H1 (cell line): ENCODE data around the gene ARSB. TPM values are rescaled to one million over a fixed set of nuclear protein-coding genes. Genes with fewer than 3 reads are reported as not detected.

Experiments used
- CTCF ChIA-PET: fragments of 300-600 bp; sonication (Branson Sonifier 250); formaldehyde crosslinking; loops from one replicate; lab custom pipeline; 2021; ENCODE audit not compliant: partially characterized antibody; lab: Charles Lee
- POLR2A ChIA-PET: fragments of 300-600 bp; sonication (Branson Sonifier 250); formaldehyde crosslinking; loops from one replicate; lab custom pipeline; 2021; ENCODE audit warnings: inconsistent platforms; ENCODE audit not compliant: partially characterized antibody; lab: Charles Lee
- DNase-seq, 2 experiments: peaks; one replicate each; pipeline versions ENCODE4 v3.0.0 to v3.0.0-alpha.2; 2010 to 2022; ENCODE audit warnings: low spot score in 2 of 2, low read depth in 1 of 2, mixed read lengths in 1 of 2
- FAIRE-seq: peaks from 2 replicates; lab custom pipeline; 2011; peaks lifted over from hg19 to GRCh38; lab: Jason Lieb, UNC
- H2AFZ ChIP-seq: 2 replicates; pipeline ENCODE4 v1.8.1; 2012; ENCODE audit warnings: low read length, inconsistent platforms
- H2AK5ac ChIP-seq: 2 replicates; pipeline ENCODE4 v1.6.1; 2013; ENCODE audit warnings: low read depth, low read length
- H2BK120ac ChIP-seq: replicated peaks from 2 replicates; pipeline ENCODE3; 2013; ENCODE audit warnings: low read depth, low read length, inconsistent platforms
- H2BK12ac ChIP-seq: 2 replicates; pipeline ENCODE4 v1.6.1; 2013; ENCODE audit warnings: low read depth, low read length
- H2BK15ac ChIP-seq: 2 replicates; pipeline ENCODE4 v1.6.1; 2013; ENCODE audit warnings: low read length
- H2BK20ac ChIP-seq: 2 replicates; pipeline ENCODE4 v1.6.1; 2013; ENCODE audit warnings: low read length
- H2BK5ac ChIP-seq: 2 replicates; pipeline ENCODE4 v1.6.1; 2013; ENCODE audit warnings: low read depth, low read length
- H3K14ac ChIP-seq: 2 replicates; pipeline ENCODE4 v1.6.1; 2013; ENCODE audit warnings: inconsistent platforms; ENCODE audit not compliant: insufficient read length
- H3K18ac ChIP-seq: 2 replicates; pipeline ENCODE4 v1.6.1; 2013; ENCODE audit warnings: low read length; ENCODE audit errors: extremely low read depth
- H3K23ac ChIP-seq: 2 replicates; pipeline ENCODE4 v1.6.1; 2013; ENCODE audit warnings: inconsistent platforms; ENCODE audit not compliant: insufficient read length
- H3K23me2 ChIP-seq: 2 replicates; pipeline ENCODE4 v1.6.1; 2013; ENCODE audit warnings: low read depth, low read length
- H3K27ac ChIP-seq: 2 replicates; pipeline ENCODE4 v1.6.1; 2011; ENCODE audit warnings: low read depth, low read length, inconsistent platforms
- H3K27me3 ChIP-seq, 4 experiments: replicated peaks in 1 of 4; 1 replicate in 1 of 4; 2 replicates in 3 of 4; pipeline versions ENCODE4 v1.6.1 to v1.8.1; 2011 to 2013; ENCODE audit warnings: low read length in 3 of 4, mild to moderate bottlenecking in 3 of 4, inconsistent platforms in 2 of 4, mixed read lengths in 2 of 4, moderate library complexity in 1 of 4; ENCODE audit not compliant: control insufficient read depth in 3 of 4, insufficient read depth in 3 of 4; ENCODE audit errors: extremely low read depth in 1 of 4
- H3K36me3 ChIP-seq, 4 experiments: 2 replicates each; pipeline versions ENCODE4 v1.6.1 to v1.8.1; 2011 to 2013; ENCODE audit warnings: mild to moderate bottlenecking in 4 of 4, low read length in 3 of 4, moderate library complexity in 2 of 4, control low read depth in 1 of 4, inconsistent platforms in 1 of 4; ENCODE audit not compliant: insufficient read depth in 4 of 4, control insufficient read depth in 2 of 4
- H3K4ac ChIP-seq: replicated peaks from 2 replicates; pipeline ENCODE3; 2013; ENCODE audit warnings: low read length, low read depth, mixed read lengths, inconsistent platforms; ENCODE audit not compliant: insufficient read length
- H3K4me1 ChIP-seq, 4 experiments: replicated peaks in 1 of 4; 1 replicate in 1 of 4; 2 replicates in 3 of 4; pipeline versions ENCODE4 v1.6.1 to v1.8.1; 2011 to 2013; ENCODE audit warnings: low read length in 3 of 4, inconsistent platforms in 2 of 4, mixed read lengths in 1 of 4; ENCODE audit not compliant: insufficient read depth in 4 of 4, control insufficient read depth in 3 of 4
- H3K4me2 ChIP-seq, 2 experiments: 2 replicates each; pipeline versions ENCODE4 v1.6.1 to v1.8.1; 2011 to 2013; ENCODE audit warnings: low read depth in 2 of 2, low read length in 2 of 2, control low read depth in 1 of 2, inconsistent platforms in 1 of 2, mild to moderate bottlenecking in 1 of 2; ENCODE audit not compliant: insufficient read depth in 1 of 2
- H3K4me3 ChIP-seq, 4 experiments: fragments of 200-600, 300-600 bp in 1 of 4; sonication (generic), shearing (Covaris generic), sonication (Bioruptor Twin) in 1 of 4; 2 replicates each; pipeline versions ENCODE4 v1.5.1 to v1.8.1; 2011 to 2016; ENCODE audit warnings: low read length in 4 of 4, low read depth in 3 of 4, control low read depth in 2 of 4, inconsistent platforms in 2 of 4, mild to moderate bottlenecking in 2 of 4, mixed read lengths in 1 of 4, moderate library complexity in 1 of 4; ENCODE audit not compliant: insufficient read depth in 2 of 4; ENCODE audit errors: extremely low read depth in 1 of 4
- H3K56ac ChIP-seq: replicated peaks from 2 replicates; pipeline ENCODE3; 2013; ENCODE audit warnings: low read depth, mild to moderate bottlenecking, mixed read lengths, low read length, inconsistent platforms; ENCODE audit not compliant: insufficient read length
- H3K79me1 ChIP-seq: 2 replicates; pipeline ENCODE4 v1.6.1; 2013; ENCODE audit warnings: low read depth, low read length, control low read depth
- H3K79me2 ChIP-seq, 2 experiments: 2 replicates each; pipeline versions ENCODE4 v1.6.1 to v1.8.1; 2012 to 2013; ENCODE audit warnings: low read length in 2 of 2, mild to moderate bottlenecking in 2 of 2, inconsistent platforms in 1 of 2; ENCODE audit not compliant: insufficient read depth in 2 of 2, control insufficient read depth in 1 of 2
- H3K9ac ChIP-seq, 4 experiments: replicated peaks in 1 of 4; 1 replicate in 1 of 4; 2 replicates in 3 of 4; pipeline versions ENCODE4 v1.6.1 to v1.8.1; 2011 to 2013; ENCODE audit warnings: low read depth in 3 of 4, low read length in 3 of 4, control low read depth in 2 of 4, mild to moderate bottlenecking in 2 of 4, moderate library complexity in 2 of 4, inconsistent platforms in 1 of 4; ENCODE audit errors: extremely low read depth in 1 of 4
- H3K9me3 ChIP-seq, 2 experiments: 2 replicates each; pipeline versions ENCODE4 v1.6.1 to v1.8.1; 2012 to 2013; ENCODE audit warnings: mild to moderate bottlenecking in 2 of 2, moderate library complexity in 2 of 2, control low read depth in 1 of 2, inconsistent platforms in 1 of 2, low read depth in 1 of 2, low read length in 1 of 2, mixed read lengths in 1 of 2; ENCODE audit not compliant: insufficient read depth in 2 of 2
- H4K20me1 ChIP-seq, 2 experiments: replicated peaks in 1 of 2; 2 replicates each; pipeline versions ENCODE3 to v1.8.1; 2011 to 2013; ENCODE audit warnings: inconsistent platforms in 2 of 2, low read length in 2 of 2, mild to moderate bottlenecking in 1 of 2; ENCODE audit not compliant: insufficient read depth in 2 of 2, control insufficient read depth in 1 of 2
- H4K5ac ChIP-seq: 2 replicates; pipeline ENCODE4 v1.6.1; 2013; ENCODE audit warnings: low read length, low read depth, mixed read lengths, inconsistent platforms; ENCODE audit not compliant: insufficient read length
- H4K8ac ChIP-seq: 2 replicates; pipeline ENCODE4 v1.8.0; 2013; ENCODE audit warnings: mild to moderate bottlenecking, moderate library complexity, low read length, inconsistent platforms; ENCODE audit not compliant: insufficient read depth; ENCODE audit errors: extremely low read depth
- H4K91ac ChIP-seq: replicated peaks from 2 replicates; pipeline ENCODE3; 2013; ENCODE audit warnings: low read length, mixed read lengths, inconsistent platforms; ENCODE audit not compliant: insufficient read length
- BCL11A ChIP-seq, 2 experiments: IDR thresholded peaks; one replicate each; pipeline ENCODE4 v1.6.1; 2011; ENCODE audit warnings: low read depth in 2 of 2, low read length in 2 of 2, mild to moderate bottlenecking in 2 of 2
- CBX5 ChIP-seq: fragments of 300-800, 300-1000 bp; sonication (generic); IDR thresholded peaks from 2 replicates; pipeline ENCODE4 v1.7.1; 2016; ENCODE audit warnings: antibody characterized with exemption, low read length, low read depth
- EGR1 ChIP-seq: IDR thresholded peaks from 2 replicates; pipeline ENCODE4 v1.6.1; 2011; ENCODE audit warnings: low read depth, low read length, borderline replicate concordance
- GABPA ChIP-seq: IDR thresholded peaks from 2 replicates; pipeline ENCODE4 v1.6.1; 2011; ENCODE audit warnings: mild to moderate bottlenecking, low read length, moderate library complexity, borderline replicate concordance; ENCODE audit not compliant: insufficient read depth
- KDM1A ChIP-seq: fragments of 200-600, 300-600 bp; sonication (generic); IDR thresholded peaks from 2 replicates; pipeline ENCODE4 v1.7.1; 2016; ENCODE audit warnings: mild to moderate bottlenecking, low read length, borderline replicate concordance
- SP4 ChIP-seq: IDR thresholded peaks from 2 replicates; pipeline ENCODE4 v1.6.1; 2012; ENCODE audit warnings: low read length, inconsistent platforms
- WGBS, 2 experiments: shearing (Covaris generic) in 1 of 2; methylation state at CpG; one replicate each; pipeline versions ENCODE4 v1.1.6 to v1.1.7; 2013 to 2015; ENCODE audit warnings: low lambda C conversion rate in 2 of 2, mixed read lengths in 2 of 2, inconsistent platforms in 1 of 2, low coverage in 1 of 2, missing lambda C conversion rate in 1 of 2; ENCODE audit not compliant: insufficient replicate concordance in 2 of 2, insufficient coverage in 1 of 2, insufficient read length in 1 of 2; ENCODE audit errors: extremely low coverage in 1 of 2, missing lambda C conversion rate in 1 of 2; 5-methylcytosine and 5-hydroxymethylcytosine counted together
- polyA plus RNA-seq, 7 experiments: library from polyadenylated mRNA; depleted of rRNA in 3 of 7; stranded (reverse) in 5 of 7; unstranded in 2 of 7; fragments of >200 nt in 5 of 7; fragments of 200-250 nt in 2 of 7; gene quantifications; 1 replicate in 5 of 7; 2 replicates in 1 of 7; 4 replicates in 1 of 7; pipeline versions ENCODE4 v1.2.1 to v1.2.3, GENCODE V29; 2011 to 2013; ENCODE audit warnings: missing spikeins in 2 of 7, mixed read lengths in 2 of 7
- total RNA-seq: library from RNA; stranded (reverse); fragmentation: NEBNext Ultra II Directional; extraction: Animal tissue kit (Norgen Biotek cat#: 25700); gene quantifications from 2 replicates; pipeline ENCODE4 v1.2.1, GENCODE V29; 2021

Gene ARSB
- total and polyA plus RNA-seq, 2 of the 8 experiments (the other 6 are each of a cell fraction or from before 2014, with no cell fraction given): 6.4 to 13.9 TPM

- TF ChIP-seq CBX5 (no peak), SP4 (no peak), BCL11A (IDR thresholded peaks at IDR 0.05; ENCODE audit: low read depth in 2 of 2, low read length in 2 of 2) (no peak), EGR1 (no peak), GABPA (no peak), KDM1A (no peak)
- no peaks in the 10 kb centered on the region for H3K23me2 ChIP-seq
- DNase-seq: no peak
- H3K27me3 ChIP-seq: no peaks in the 10 kb centered on the region
- POLR2A ChIA-PET: interaction anchor here (0.6 kb wide), 1 partner anchor 252 kb away, joined by 5 read pairs; no protein-coding TSS in a partner anchor
- H3K9ac ChIP-seq: no peak overlapping the region
- no peak for FAIRE-seq
- H3K4me1 ChIP-seq: peaks cover 0 to 12% (median 3%) of the 10 kb centered on the region in 4 experiments; a peak in 6 of 7 replicates
- no peak overlapping the region for H2BK20ac ChIP-seq
- H2BK120ac ChIP-seq: no peak overlapping the region
- H3K27ac ChIP-seq: no peak overlapping the region
- WGBS, 2 experiments: 75% methylated on average over 2 of the region's 2 CpGs; no CpG with 5 or more reads in 1 of the 2 experiments
- H3K23ac ChIP-seq: no peak overlapping the region
- H4K91ac ChIP-seq: no peak overlapping the region
- H4K20me1 ChIP-seq: no peaks in the 10 kb centered on the region
- H2BK5ac ChIP-seq: no peak overlapping the region
- no peaks in the 10 kb centered on the region for H3K36me3 ChIP-seq
- no peaks in the 10 kb centered on the region for H3K79me2 ChIP-seq
- H3K79me1 ChIP-seq: no peaks in the 10 kb centered on the region
- H4K8ac ChIP-seq: no peak overlapping the region
- H2BK15ac ChIP-seq: no peak overlapping the region
- no peak overlapping the region for H3K4me3 ChIP-seq
- no peak overlapping the region for H3K56ac ChIP-seq
- no peak overlapping the region for H3K4ac ChIP-seq
- H4K5ac ChIP-seq: no peak overlapping the region
- H3K9me3 ChIP-seq: no peaks in the 10 kb centered on the region
- H2BK12ac ChIP-seq: no peak overlapping the region
- H3K18ac ChIP-seq: no peak overlapping the region
- H2AFZ ChIP-seq: no peak overlapping the region
- no peak overlapping the region for H2AK5ac ChIP-seq
- H3K14ac ChIP-seq: no peak overlapping the region
- H3K4me2 ChIP-seq: no peak overlapping the region
- CTCF ChIA-PET: interaction anchor here (0.6 to 1.0 kb wide), 4 partner anchors 9 to 1141 kb away, joined by 3 to 4 read pairs (median 3); no protein-coding TSS in a partner anchor
Observed at GRCh38 chr5:78903353-78903752, 81.8 kb downstream of the ARSB start.
